Muscle layer of duodenum (tissue), 2 donors: ENCODE measurements around the gene ACACA.

Source experiments
- H3K27ac ChIP-seq: one replicate; pipeline ENCODE4 v1.7.0; 2013; ENCODE audit warnings: mild to moderate bottlenecking, low read length
- H3K27me3 ChIP-seq: one replicate; pipeline ENCODE4 v1.7.0; 2013; ENCODE audit warnings: low read depth, mild to moderate bottlenecking, control low read depth, low read length
- H3K36me3 ChIP-seq, 2 donors: one replicate each; pipeline ENCODE4 v1.7.0; 2013; ENCODE audit warnings: low read length in 2 of 2, control low read depth in 1 of 2, mild to moderate bottlenecking in 1 of 2; ENCODE audit not compliant: insufficient read depth in 2 of 2, control insufficient read depth in 1 of 2
- H3K4me1 ChIP-seq, 2 donors: one replicate each; pipeline ENCODE4 v1.7.0; 2013; ENCODE audit warnings: low read length in 2 of 2, mild to moderate bottlenecking in 2 of 2, control low read depth in 1 of 2, moderate library complexity in 1 of 2; ENCODE audit not compliant: insufficient read depth in 2 of 2, control insufficient read depth in 1 of 2
- H3K4me3 ChIP-seq, 2 donors: one replicate each; pipeline ENCODE4 v1.7.0; 2013; ENCODE audit warnings: low read length in 2 of 2, low read depth in 1 of 2, mild to moderate bottlenecking in 1 of 2
- H3K9me3 ChIP-seq, 2 donors: one replicate each; pipeline ENCODE4 v1.7.0; 2013; ENCODE audit warnings: low read length in 2 of 2, control low read depth in 1 of 2, mild to moderate bottlenecking in 1 of 2; ENCODE audit not compliant: control insufficient read depth in 1 of 2
- donor health status: healthy.

ACACA gene

DNA sequence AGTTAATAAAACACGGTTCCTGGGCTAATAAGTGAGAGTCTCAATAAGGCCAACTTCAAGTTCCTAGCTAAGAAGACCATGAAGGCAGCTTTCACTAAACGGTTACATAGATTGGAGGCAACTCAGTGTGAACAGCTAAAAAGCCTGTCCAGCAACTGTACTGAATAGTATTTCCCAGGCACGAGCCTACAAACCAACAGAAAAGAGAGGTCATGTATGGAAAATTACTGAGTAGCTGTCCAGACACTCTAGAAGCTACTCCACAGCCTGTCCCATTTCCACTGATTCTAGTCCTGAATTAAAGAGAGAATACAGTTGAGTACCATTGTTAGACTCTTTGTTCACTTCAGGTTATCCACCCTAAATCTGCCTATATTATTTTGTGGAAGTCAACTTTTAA is 67.3 kb downstream of the ACACA start:
- H3K27ac ChIP-seq, result no peak overlapping the region
- H3K27me3 ChIP-seq, result no peaks in the 10 kb centered on the region
- no peak overlapping the region for H3K4me3 ChIP-seq
- H3K36me3 ChIP-seq, result peaks cover 3 to 4% of the 10 kb centered on the region in 2 donors
- no peaks in the 10 kb centered on the region for H3K9me3 ChIP-seq
- no peaks in the 10 kb centered on the region for H3K4me1 ChIP-seq

DNA sequence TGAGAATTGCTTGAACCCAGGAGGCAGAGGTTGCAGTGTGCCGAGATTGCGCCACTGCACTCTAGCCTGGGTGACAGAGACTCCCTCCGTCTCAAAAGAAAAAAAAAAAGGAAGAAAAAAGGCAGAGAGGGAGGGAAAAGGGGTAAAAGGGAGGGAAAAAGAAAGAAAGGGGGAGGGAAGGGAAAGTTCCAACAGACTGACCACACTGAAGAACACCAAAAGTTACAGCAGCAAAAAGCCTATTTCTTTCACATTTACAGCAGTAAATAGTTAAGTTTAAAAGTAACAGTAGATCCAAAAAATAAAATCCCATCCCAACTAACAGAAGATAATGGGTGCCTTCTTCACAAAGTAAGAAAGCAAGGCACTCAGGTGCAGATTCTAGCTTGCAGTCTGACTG is 67.8 kb downstream of the ACACA start:
- Histone ChIP-seq H3K36me3 (peaks cover 3 to 4% of the 10 kb centered on the region in 2 donors), H3K4me1 (no peaks in the 10 kb centered on the region), H3K9me3 (no peaks in the 10 kb centered on the region), H3K4me3 (no peak overlapping the region), H3K27me3 (no peaks in the 10 kb centered on the region), H3K27ac (no peak overlapping the region)

DNA sequence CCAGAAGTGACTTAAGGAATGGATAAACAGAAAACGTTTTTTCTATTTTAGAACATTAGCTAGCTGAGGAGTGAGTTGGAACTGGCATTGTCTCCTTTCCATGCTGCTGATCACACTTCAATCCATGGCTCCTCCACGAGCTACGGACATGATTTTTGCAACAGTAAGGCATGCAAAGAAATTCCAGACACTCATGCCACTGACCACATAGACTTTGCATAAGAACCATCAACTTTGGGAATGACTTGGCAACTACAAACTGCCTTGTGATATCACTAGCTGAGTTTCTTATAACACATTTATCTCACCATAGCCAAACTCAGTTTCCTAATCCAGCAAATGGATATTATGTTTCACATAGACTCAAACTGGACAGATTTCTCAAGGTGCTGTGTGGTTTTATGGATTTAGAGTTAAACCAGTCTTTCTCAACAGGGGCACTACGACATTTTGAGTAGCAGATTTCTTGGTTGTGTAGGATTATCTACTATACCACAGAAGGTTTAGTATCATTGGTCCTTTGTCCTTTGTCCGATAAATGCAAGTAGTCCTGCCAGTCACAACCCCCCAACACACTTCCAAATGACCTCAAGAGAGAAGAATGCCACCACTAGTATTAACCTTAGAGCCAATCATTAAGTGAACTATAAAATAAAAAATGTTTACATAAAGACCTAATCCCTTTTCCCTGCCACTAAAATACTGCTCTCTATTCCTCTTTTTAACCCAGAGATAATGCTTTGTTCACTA is 79.1 kb downstream of the ACACA start:
- peaks cover 15 to 17% of the 10 kb centered on the region in 2 donors for H3K36me3 ChIP-seq
- H3K9me3 ChIP-seq, result no peaks in the 10 kb centered on the region
- H3K4me3 ChIP-seq, result no peak overlapping the region
- H3K27ac ChIP-seq, result no peak overlapping the region
- no peaks in the 10 kb centered on the region for H3K27me3 ChIP-seq
- H3K4me1 ChIP-seq, result no peaks in the 10 kb centered on the region

GRCh38 chr17:37322826-37323561 is 83.6 kb downstream of the ACACA start:
- Histone ChIP-seq H3K9me3 (no peaks in the 10 kb centered on the region), H3K4me3 (no peak overlapping the region), H3K4me1 (no peaks in the 10 kb centered on the region), H3K27ac (no peak overlapping the region), H3K27me3 (no peaks in the 10 kb centered on the region), H3K36me3 (peaks cover 4 to 10% of the 10 kb centered on the region in 2 donors)

DNA sequence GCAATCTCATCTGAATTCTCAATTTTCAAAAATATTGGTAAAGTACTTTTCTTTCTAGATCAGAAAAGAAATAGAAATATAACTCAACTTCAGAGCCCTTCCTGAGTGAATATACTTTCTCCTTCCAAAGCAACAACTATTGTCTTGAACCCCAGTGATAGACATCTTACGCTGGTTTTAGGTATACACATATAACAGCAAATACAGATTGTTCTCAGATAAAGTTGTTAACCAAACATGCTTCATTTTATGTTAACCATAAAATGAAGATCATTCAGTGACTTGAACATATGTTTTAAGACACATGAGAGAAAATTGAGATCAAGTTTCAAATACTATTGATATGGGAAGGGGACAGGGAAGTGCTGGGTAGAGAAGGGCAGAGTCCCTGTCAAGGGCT is 84.5 kb downstream of the ACACA start:
- Histone ChIP-seq H3K36me3 (peaks cover 0 to 4% of the 10 kb centered on the region in 2 donors), H3K4me3 (no peak overlapping the region), H3K9me3 (no peaks in the 10 kb centered on the region), H3K27ac (no peak overlapping the region), H3K4me1 (no peaks in the 10 kb centered on the region), H3K27me3 (no peaks in the 10 kb centered on the region)

GRCh38 chr17:37318931-37319594 is 87.6 kb downstream of the ACACA start:
- Histone ChIP-seq H3K9me3 (no peaks in the 10 kb centered on the region), H3K27me3 (no peaks in the 10 kb centered on the region), H3K36me3 (no peaks in the 10 kb centered on the region), H3K4me1 (no peaks in the 10 kb centered on the region), H3K27ac (no peak overlapping the region), H3K4me3 (no peak overlapping the region)

DNA sequence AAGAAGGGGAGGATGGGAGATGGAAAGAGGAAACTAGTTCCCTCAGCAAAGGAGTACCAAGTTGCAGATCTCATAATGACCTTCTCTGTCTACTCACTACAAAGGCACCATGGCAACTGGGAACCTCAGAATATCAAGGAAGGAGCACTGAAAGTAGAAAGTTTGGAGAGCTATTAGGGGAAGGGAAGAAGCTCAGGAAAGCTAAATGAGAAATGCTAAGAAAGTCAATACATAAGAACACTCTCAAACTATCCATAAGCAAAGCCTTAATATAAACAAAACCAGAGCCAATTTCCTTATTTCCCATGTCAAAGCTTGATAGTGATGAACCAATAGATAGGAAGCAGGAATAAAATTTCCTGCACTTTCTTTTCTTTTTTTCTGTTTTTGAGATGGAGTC is 88.8 kb downstream of the ACACA start:
- H3K4me1 ChIP-seq, result no peaks in the 10 kb centered on the region
- H3K4me3 ChIP-seq, result no peak overlapping the region
- no peak overlapping the region for H3K27ac ChIP-seq
- no peaks in the 10 kb centered on the region for H3K27me3 ChIP-seq
- H3K36me3 ChIP-seq, result no peaks in the 10 kb centered on the region
- H3K9me3 ChIP-seq, result no peaks in the 10 kb centered on the region

- H3K27me3 ChIP-seq, result no peaks in the 10 kb centered on the region
- H3K36me3 ChIP-seq, result no peaks in the 10 kb centered on the region
- no peak overlapping the region for H3K27ac ChIP-seq
- no peaks in the 10 kb centered on the region for H3K9me3 ChIP-seq
- H3K4me3 ChIP-seq, result no peak overlapping the region
- no peaks in the 10 kb centered on the region for H3K4me1 ChIP-seq
These were observed 91.0 kb downstream of the ACACA start for GRCh38 chr17:37315601-37316000.

DNA sequence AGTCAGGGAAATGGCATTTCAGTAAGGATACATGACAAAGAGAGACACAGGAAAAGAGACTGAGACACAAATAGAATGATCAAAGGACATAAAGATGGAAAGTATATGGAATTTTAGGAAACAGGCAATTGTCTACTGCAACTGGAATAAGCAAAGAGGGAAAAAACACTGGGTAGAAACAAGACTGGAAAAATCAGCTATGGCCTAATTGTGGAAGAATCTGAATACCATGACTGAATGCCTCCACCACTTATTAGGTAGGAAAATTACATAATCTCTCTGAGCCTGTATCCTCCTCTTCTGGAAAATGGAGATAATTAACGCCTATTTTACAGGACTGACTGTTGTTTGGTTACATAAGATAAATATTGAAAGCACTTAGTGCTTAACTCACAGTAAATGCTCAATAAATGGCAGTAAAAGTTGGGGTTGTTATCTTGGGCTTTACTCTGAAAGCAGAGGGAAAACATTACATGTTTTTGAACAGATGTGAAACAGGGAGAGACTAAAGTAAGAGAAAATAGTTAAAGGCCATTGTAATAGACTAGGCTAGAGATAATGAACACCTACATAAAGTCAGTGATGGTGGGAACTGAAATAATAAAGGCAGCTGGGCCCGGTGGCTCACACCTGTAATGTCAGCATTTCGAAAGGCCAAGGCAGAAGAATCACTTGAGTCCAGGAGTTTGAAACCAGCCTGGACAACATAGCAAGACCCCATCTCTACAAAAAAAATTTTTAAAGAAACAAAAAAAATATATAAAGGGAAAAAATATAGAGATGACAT is 94.3 kb downstream of the ACACA start:
- no peak overlapping the region for H3K27ac ChIP-seq
- no peaks in the 10 kb centered on the region for H3K9me3 ChIP-seq
- no peaks in the 10 kb centered on the region for H3K36me3 ChIP-seq
- H3K4me3 ChIP-seq, result no peak overlapping the region
- no peaks in the 10 kb centered on the region for H3K27me3 ChIP-seq
- H3K4me1 ChIP-seq, result no peaks in the 10 kb centered on the region

- Histone ChIP-seq H3K4me3 (no peak overlapping the region), H3K36me3 (no peaks in the 10 kb centered on the region), H3K9me3 (no peaks in the 10 kb centered on the region), H3K27ac (no peak overlapping the region), H3K27me3 (no peaks in the 10 kb centered on the region), H3K4me1 (no peaks in the 10 kb centered on the region)
These were observed 95.7 kb downstream of the ACACA start for GRCh38 chr17:37310940-37311339.

DNA sequence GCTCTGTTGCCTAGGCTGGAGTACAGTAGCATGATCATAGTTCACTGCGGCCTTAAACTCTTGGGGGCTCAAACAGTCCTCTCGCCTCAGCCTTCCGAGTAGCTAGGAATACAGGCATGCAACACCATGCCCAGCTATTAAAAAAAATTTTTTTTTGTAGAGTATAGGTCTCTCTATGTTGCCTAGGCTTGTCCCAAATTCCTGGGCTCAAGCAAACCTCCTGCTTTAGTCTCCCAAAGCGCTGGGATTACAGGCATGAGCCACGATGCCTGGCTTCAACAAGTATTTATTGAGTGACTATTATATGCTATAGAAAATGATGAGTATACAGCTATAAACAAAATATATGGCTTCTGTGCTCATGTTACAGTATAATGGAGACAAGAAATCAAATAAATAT is 97.6 kb downstream of the ACACA start:
- no peaks in the 10 kb centered on the region for H3K27me3 ChIP-seq
- no peaks in the 10 kb centered on the region for H3K4me1 ChIP-seq
- no peak overlapping the region for H3K27ac ChIP-seq
- no peaks in the 10 kb centered on the region for H3K36me3 ChIP-seq
- no peaks in the 10 kb centered on the region for H3K9me3 ChIP-seq
- H3K4me3 ChIP-seq, result no peak overlapping the region
